Measurements from ENCODE around the gene DDX24. TPM values are rescaled to one million over a fixed set of nuclear protein-coding genes. Genes with fewer than 3 reads are reported as not detected.

Gene DDX24
- polyA plus RNA-seq, 1 donor (not counting 4 experiments of a cell fraction or from before 2014, with no cell fraction given) = 171 TPM

- Histone ChIP-seq H3K9me3 (ENCODE audit: control insufficient read depth, low read depth, low read length) (no peaks in the 10 kb centered on the region), H3K79me2 (ENCODE audit: control insufficient read depth, insufficient read depth, low read length) (no peaks in the 10 kb centered on the region), H3K36me3 (ENCODE audit: control insufficient read depth in 2 of 2, extremely low read depth in 1 of 2, insufficient read depth in 2 of 2, low read length in 2 of 2) (peaks cover 26 to 36% of the 10 kb centered on the region in 2 experiments), H3K27me3 (ENCODE audit: control insufficient read depth, extremely low read depth, insufficient read depth, low read length) (no peaks in the 10 kb centered on the region), H3K4me2 (ENCODE audit: control insufficient read depth, extremely low read depth, insufficient read depth, low read depth, low read length) (no peak overlapping the region), H3K9me1 (ENCODE audit: control insufficient read depth, extremely low read depth, insufficient read depth, low read length) (no peaks in the 10 kb centered on the region), H3K27ac (ENCODE audit: control insufficient read depth, insufficient read depth, low read length) (no peak overlapping the region), H3K4me3 (ENCODE audit: control insufficient read depth in 2 of 3, extremely low read depth in 1 of 3, insufficient read depth in 2 of 3, low read depth in 1 of 3, low read length in 3 of 3) (no peak overlapping the region), H3K9ac (ENCODE audit: control insufficient read depth, extremely low read depth, insufficient read depth, low read length) (no peak overlapping the region), H4K20me1 (ENCODE audit: control insufficient read depth, extremely low read depth, insufficient read depth, low read length) (no peaks in the 10 kb centered on the region), H2AFZ (ENCODE audit: control insufficient read depth, low read length) (no peak overlapping the region), H3K4me1 (ENCODE audit: control insufficient read depth, extremely low read depth, insufficient read depth, low read length) (no peaks in the 10 kb centered on the region)
- DNase-seq (ENCODE audit: low read depth, low spot score) (no peak), FAIRE-seq (no peak)
- TF ChIP-seq EZH2 (IDR thresholded peaks at IDR 0.05; ENCODE audit: low read length) = no peak
- TF ChIP-seq CTCF (optimal IDR thresholded peaks at IDR 0.05 in 1 of 3, IDR thresholded peaks at IDR 0.05 in 1 of 3, conservative IDR thresholded peaks at IDR 0.05 in 1 of 3; ENCODE audit: extremely low read depth in 1 of 3, insufficient read depth in 2 of 3, low read length in 3 of 3) = no peak
- dilution Hi-C loops (cut with MboI; ENCODE audit: extremely low pct_ligation_motif_present, low sequenced_read_pairs) = no loop called here
Observed at GRCh38 chr14:94046696-94047250, 34.2 kb downstream of the DDX24 start.

GRCh38 chr14:94045563-94046345, 35.2 kb downstream of the DDX24 start:
- no peak for DNase-seq (ENCODE audit: low read depth, low spot score)
- H3K36me3 ChIP-seq (ENCODE audit: control insufficient read depth in 2 of 2, extremely low read depth in 1 of 2, insufficient read depth in 2 of 2, low read length in 2 of 2) = peaks cover 22 to 32% of the 10 kb centered on the region in 2 experiments
- no peaks in the 10 kb centered on the region for H3K9me3 ChIP-seq (ENCODE audit: control insufficient read depth, low read depth, low read length)
- FAIRE-seq = no peak
- H3K4me3 ChIP-seq (ENCODE audit: control insufficient read depth in 2 of 3, extremely low read depth in 1 of 3, insufficient read depth in 2 of 3, low read depth in 1 of 3, low read length in 3 of 3) = no peak overlapping the region
- H3K79me2 ChIP-seq (ENCODE audit: control insufficient read depth, insufficient read depth, low read length) = no peaks in the 10 kb centered on the region
- H3K9ac ChIP-seq (ENCODE audit: control insufficient read depth, extremely low read depth, insufficient read depth, low read length) = no peak overlapping the region
- H2AFZ ChIP-seq (ENCODE audit: control insufficient read depth, low read length) = no peak overlapping the region
- no peak overlapping the region for H3K4me2 ChIP-seq (ENCODE audit: control insufficient read depth, extremely low read depth, insufficient read depth, low read depth, low read length)
- H3K27me3 ChIP-seq (ENCODE audit: control insufficient read depth, extremely low read depth, insufficient read depth, low read length) = no peaks in the 10 kb centered on the region
- no peaks in the 10 kb centered on the region for H3K9me1 ChIP-seq (ENCODE audit: control insufficient read depth, extremely low read depth, insufficient read depth, low read length)
- H3K27ac ChIP-seq (ENCODE audit: control insufficient read depth, insufficient read depth, low read length) = no peak overlapping the region
- TF ChIP-seq CTCF (optimal IDR thresholded peaks at IDR 0.05 in 1 of 3, IDR thresholded peaks at IDR 0.05 in 1 of 3, conservative IDR thresholded peaks at IDR 0.05 in 1 of 3; ENCODE audit: extremely low read depth in 1 of 3, insufficient read depth in 2 of 3, low read length in 3 of 3) = no peak
- no peak for TF ChIP-seq EZH2 (IDR thresholded peaks at IDR 0.05; ENCODE audit: low read length)
- H3K4me1 ChIP-seq (ENCODE audit: control insufficient read depth, extremely low read depth, insufficient read depth, low read length) = no peaks in the 10 kb centered on the region
- dilution Hi-C loops (cut with MboI; ENCODE audit: extremely low pct_ligation_motif_present, low sequenced_read_pairs) = no loop called here
- no peaks in the 10 kb centered on the region for H4K20me1 ChIP-seq (ENCODE audit: control insufficient read depth, extremely low read depth, insufficient read depth, low read length)

All from keratinocyte (primary cell).